Stimulated activated CD4-positive, alpha-beta T cell treated with anti-CD3 and anti-CD28 coated beads, Interleukin-12 subunit alpha, Interleukin-12 subunit beta, amount 100 ng/mL, for 24 hours (primary cell): Measurements from ENCODE around the gene TFRC.
"Not testable (repeated sequence)": the region's sequence is repeated elsewhere in the genome, so short reads cannot be mapped to it uniquely, and the experiment has no call there.

Experiments used
- DNase-seq, 2 experiments: peaks; one replicate each; pipeline ENCODE4 v3.0.0-alpha.2; 2020; ENCODE audit warnings: low read depth in 2 of 2

Gene TFRC

GRCh38 chr3:196081834-196082618 is at the start of gene TFRC:
TFRC (minus strand) TSS chr3:196082090; CDS start chr3:196077099, 4,991 bp downstream.
- peak; percentile 88 to 96 for DNase-seq

GRCh38 chr3:196128172-196128843 is 46.4 kb upstream of the TFRC start:
- no peak for DNase-seq

GRCh38 chr3:196127308-196128040 is 45.6 kb upstream of the TFRC start:
- DNase-seq = no peak

GRCh38 chr3:196124608-196125007 is 42.7 kb upstream of the TFRC start:
- DNase-seq = no peak

GRCh38 chr3:196122688-196123046 is 40.8 kb upstream of the TFRC start:
- DNase-seq = no peak

- no peak for DNase-seq
Measured at GRCh38 chr3:196122021-196122687, 40.3 kb upstream of the TFRC start.

GRCh38 chr3:196121066-196121465 is 39.2 kb upstream of the TFRC start:
- DNase-seq = no peak

- no peak for DNase-seq
Measured at GRCh38 chr3:196120291-196120951, 38.5 kb upstream of the TFRC start.

GRCh38 chr3:196117809-196118208 is 35.9 kb upstream of the TFRC start:
- DNase-seq = no peak

- DNase-seq = no peak
Measured at GRCh38 chr3:196115678-196116083, 33.8 kb upstream of the TFRC start.

GRCh38 chr3:196111939-196112386 is 30.1 kb upstream of the TFRC start:
- peak in 1 of 2 experiments; percentile 14 for DNase-seq

GRCh38 chr3:196108075-196108743 is 26.3 kb upstream of the TFRC start:
- no peak for DNase-seq

GRCh38 chr3:196104707-196105106 is 22.8 kb upstream of the TFRC start:
- DNase-seq = not testable (repeated sequence)

- DNase-seq = not testable (repeated sequence)
Measured at GRCh38 chr3:196098365-196098980, 16.6 kb upstream of the TFRC start.

GRCh38 chr3:196097373-196098154 is 15.7 kb upstream of the TFRC start:
- no peak for DNase-seq

GRCh38 chr3:196096382-196096953 is 14.6 kb upstream of the TFRC start:
- DNase-seq = no peak

GRCh38 chr3:196093317-196094111 is 11.6 kb upstream of the TFRC start:
- no peak for DNase-seq

GRCh38 chr3:196087906-196088305 is 6.0 kb upstream of the TFRC start:
- DNase-seq = no peak
